Breast epithelium (tissue), 4 donors: ENCODE results near the gene TBRG4. TPM values are rescaled to one million over a fixed set of nuclear protein-coding genes. Genes with fewer than 3 reads are reported as not detected.
"Not testable (repeated sequence)": the region's sequence is repeated elsewhere in the genome, so short reads cannot be mapped to it uniquely, and the experiment has no call there.

ENCODE experiments used
- DNase-seq, 2 donors: peaks; one replicate each; pipeline ENCODE4 v3.0.0-alpha.2; 2019; ENCODE audit warnings: low spot score in 2 of 2
- H3K27ac ChIP-seq, 2 donors: fragments of 200-600 bp; sonication (generic) in 1 of 2; one replicate each; pipeline ENCODE4 v1.5.1; 2016 to 2019; ENCODE audit warnings: mild to moderate bottlenecking in 1 of 2
- H3K27me3 ChIP-seq, 2 donors: fragments of 200-600 bp; sonication (generic) in 1 of 2; one replicate each; pipeline versions ENCODE4 v1.5.1 to v1.6.0; 2017 to 2019; ENCODE audit warnings: control low read depth in 1 of 2, mild to moderate bottlenecking in 1 of 2
- H3K36me3 ChIP-seq: fragments of 200-600 bp; one replicate; pipeline ENCODE4 v1.5.1; 2019
- H3K4me1 ChIP-seq, 2 donors: fragments of 200-600 bp; sonication (generic); one replicate each; pipeline ENCODE4 v1.5.1; 2016 to 2019; ENCODE audit warnings: control low read depth in 1 of 2
- H3K4me3 ChIP-seq, 3 donors: fragments of 200-600 bp; sonication (generic); 1 replicate in 2 of 3; 2 replicates in 1 of 3; pipeline ENCODE4 v1.5.1; 2016 to 2019; ENCODE audit warnings: mild to moderate bottlenecking in 3 of 3, moderate library complexity in 2 of 3
- H3K9me3 ChIP-seq, 2 donors: fragments of 200-600 bp; sonication (generic) in 1 of 2; one replicate each; pipeline ENCODE4 v1.5.1; 2016 to 2019; ENCODE audit warnings: control low read depth in 1 of 2
- CTCF ChIP-seq, 3 donors: fragments of 450-650 bp; IDR thresholded peaks; one replicate each; pipeline ENCODE4 v1.5.1; 2016 to 2017; ENCODE audit warnings: antibody characterized with exemption in 3 of 3, mild to moderate bottlenecking in 3 of 3, moderate library complexity in 3 of 3
- POLR2A ChIP-seq: fragments of 450-650 bp; IDR thresholded peaks from one replicate; pipeline ENCODE4 v1.6.1; 2016; ENCODE audit warnings: antibody characterized with exemption, mild to moderate bottlenecking, moderate library complexity
- POLR2AphosphoS5 ChIP-seq, 3 donors: sonication (generic); formaldehyde crosslinking; IDR thresholded peaks; one replicate each; pipeline ENCODE4 v1.6.1; 2017; ENCODE audit warnings: antibody characterized with exemption in 3 of 3
- intact Hi-C: fragments of 100-400 bp; cut with DNase I; formaldehyde crosslinking; loops from one replicate; pipeline ENCODE4 v1.15.1; 2023; ENCODE audit warnings: low total_unique reads
- total RNA-seq, 3 donors: library from RNA; depleted of rRNA; stranded (reverse); fragments of >200 nt; gene quantifications; one replicate each; pipeline ENCODE4 v1.1.0, GENCODE V29; 2016

The TBRG4 gene
- total RNA-seq, 3 donors from 2014 or later: 37.9 to 63.8 (median 62.3) TPM

- TF ChIP-seq POLR2AphosphoS5 (IDR thresholded peaks at IDR 0.05): no peak
- no peak for TF ChIP-seq CTCF (IDR thresholded peaks at IDR 0.05)
- no peak overlapping the region for H3K27ac ChIP-seq
- H3K4me1 ChIP-seq: no peaks in the 10 kb centered on the region
- H3K36me3 ChIP-seq: no peaks in the 10 kb centered on the region
- no peak for DNase-seq
- intact Hi-C loops: no loop called here
- H3K9me3 ChIP-seq: no peaks in the 10 kb centered on the region
- H3K27me3 ChIP-seq: no peaks in the 10 kb centered on the region
- H3K4me3 ChIP-seq: no peak overlapping the region
Observed at GRCh38 chr7:45116048-45116447, 4.6 kb upstream of the TBRG4 start.

GRCh38 chr7:45114926-45115325 is 3.4 kb upstream of the TBRG4 start:
- Histone ChIP-seq H3K27me3 (no peaks in the 10 kb centered on the region), H3K4me3 (no peak overlapping the region), H3K9me3 (no peaks in the 10 kb centered on the region), H3K27ac (no peak overlapping the region), H3K36me3 (no peaks in the 10 kb centered on the region), H3K4me1 (no peaks in the 10 kb centered on the region)
- TF ChIP-seq POLR2A (no peak), POLR2AphosphoS5 (IDR thresholded peaks at IDR 0.05) (no peak), CTCF (IDR thresholded peaks at IDR 0.05) (no peak)
- intact Hi-C loops: no loop called here
- DNase-seq: no peak

DNA sequence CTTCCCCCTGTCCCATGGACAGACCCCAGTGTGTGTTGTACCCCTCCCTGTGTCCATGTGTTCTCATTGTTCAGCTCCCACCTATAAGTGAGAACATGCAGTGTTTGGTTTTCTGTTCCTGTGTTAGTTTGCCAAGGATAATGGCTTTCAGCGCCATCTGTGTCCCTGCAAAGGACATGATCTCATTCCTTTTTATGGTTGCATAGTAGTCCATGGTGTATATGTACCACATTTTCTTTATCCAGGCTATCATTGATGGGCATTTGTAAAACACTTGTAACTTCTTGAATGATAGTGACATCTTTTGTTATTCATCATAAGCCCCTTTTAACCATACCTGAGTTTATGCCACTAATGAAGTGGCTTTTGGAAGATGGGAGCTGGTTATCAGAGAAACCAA is 2.8 kb upstream of the TBRG4 start:
- H3K36me3 ChIP-seq, H3K4me3 ChIP-seq, H3K4me1 ChIP-seq, H3K27me3 ChIP-seq, DNase-seq, intact Hi-C loops, H3K9me3 ChIP-seq, H3K27ac ChIP-seq: not testable (repeated sequence)

DNA sequence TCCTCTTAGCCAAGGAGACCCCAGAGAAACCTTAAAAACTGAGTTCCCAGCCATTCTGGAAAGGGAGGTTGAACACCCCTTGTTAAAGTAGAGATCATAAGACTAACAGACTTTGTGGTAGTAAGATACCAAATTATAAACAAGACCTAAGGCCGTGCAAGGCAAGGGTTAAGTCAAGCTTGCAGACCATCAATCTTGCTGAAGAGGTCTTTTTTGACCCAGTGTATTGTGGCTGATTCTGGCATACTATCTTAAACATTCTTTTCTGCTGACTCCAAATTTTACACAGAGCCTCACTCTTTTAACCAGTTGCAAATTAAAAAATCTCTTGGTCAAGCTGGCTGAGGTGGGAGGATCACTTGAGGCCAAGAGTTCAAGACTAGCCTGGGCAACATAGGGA is 1.2 kb upstream of the TBRG4 start:
- Histone ChIP-seq H3K27me3 (no peaks in the 10 kb centered on the region), H3K36me3 (no peaks in the 10 kb centered on the region), H3K4me1 (no peaks in the 10 kb centered on the region), H3K9me3 (no peaks in the 10 kb centered on the region), H3K4me3 (no peak overlapping the region), H3K27ac (no peak overlapping the region)
- intact Hi-C loops: no loop called here
- no peak for TF ChIP-seq POLR2A
- TF ChIP-seq POLR2AphosphoS5 (IDR thresholded peaks at IDR 0.05): no peak
- no peak for TF ChIP-seq CTCF (IDR thresholded peaks at IDR 0.05)
- no peak for DNase-seq

DNA sequence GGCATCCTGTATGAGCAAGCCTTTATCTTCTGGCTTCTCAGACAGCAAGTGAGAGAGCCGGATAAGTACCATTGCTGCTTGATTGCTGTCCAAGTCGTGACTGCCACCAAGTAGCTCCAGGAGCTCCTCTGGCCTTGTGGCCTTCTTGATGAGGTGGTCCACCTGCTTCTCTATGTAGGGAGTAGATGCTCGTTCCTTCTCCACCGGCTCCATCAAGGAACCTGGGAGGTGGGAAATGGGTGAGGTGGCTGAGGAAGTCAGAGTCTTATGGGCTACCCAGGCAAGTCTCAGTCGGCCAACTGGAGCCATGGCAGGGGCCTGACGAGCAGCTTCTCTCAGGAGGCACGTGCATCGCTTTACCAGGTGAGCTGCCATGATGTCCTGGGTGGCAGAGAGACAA is 2.6 kb downstream of the TBRG4 start:
- peaks cover 14% of the 10 kb centered on the region for H3K36me3 ChIP-seq
- no peak for DNase-seq
- no peaks in the 10 kb centered on the region for H3K27me3 ChIP-seq
- no peak overlapping the region for H3K4me3 ChIP-seq
- H3K4me1 ChIP-seq: no peaks in the 10 kb centered on the region
- no peak overlapping the region for H3K27ac ChIP-seq
- TF ChIP-seq POLR2A (no peak), POLR2AphosphoS5 (IDR thresholded peaks at IDR 0.05) (no peak), CTCF (IDR thresholded peaks at IDR 0.05) (no peak)
- no peaks in the 10 kb centered on the region for H3K9me3 ChIP-seq
- intact Hi-C loops: no loop called here

DNA sequence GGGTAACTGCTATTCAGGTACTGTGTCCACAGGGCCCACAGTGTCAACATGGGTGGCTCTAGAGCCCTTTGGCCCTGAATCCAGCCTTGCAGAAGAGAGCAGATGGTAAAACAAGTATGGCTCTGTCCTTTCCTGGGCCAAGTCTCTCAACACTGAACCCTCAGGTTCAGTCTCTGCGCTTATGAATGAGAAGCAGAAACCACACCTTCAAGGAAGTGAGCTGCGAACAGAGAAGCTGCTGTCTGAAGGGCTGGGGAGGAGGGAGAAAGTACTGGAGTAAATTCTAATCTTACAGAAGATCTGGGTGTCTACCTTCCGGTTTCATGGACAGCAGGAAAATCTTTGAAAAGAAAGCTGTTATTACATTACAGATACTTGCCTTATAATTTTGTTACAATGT is 4.1 kb downstream of the TBRG4 start:
- DNase-seq: no peak
- Histone ChIP-seq H3K9me3 (no peaks in the 10 kb centered on the region), H3K27ac (peak overlapping the region in 1 of 2 donors; percentile 23), H3K27me3 (no peaks in the 10 kb centered on the region), H3K4me3 (no peak overlapping the region), H3K4me1 (no peaks in the 10 kb centered on the region), H3K36me3 (peaks cover 20% of the 10 kb centered on the region)
- intact Hi-C loops: no loop called here
- TF ChIP-seq POLR2AphosphoS5 (IDR thresholded peaks at IDR 0.05): no peak
- TF ChIP-seq POLR2A: no peak
- no peak for TF ChIP-seq CTCF (IDR thresholded peaks at IDR 0.05)
